ENCODE measurements around the gene FOSL1. TPM values are rescaled to one million over a fixed set of nuclear protein-coding genes. Genes with fewer than 3 reads are reported as not detected.

The FOSL1 gene
- total and polyA plus RNA-seq, 2 of the 13 experiments (the other 11 are each of a cell fraction or from before 2014, with no cell fraction given), result 4.0 to 4.1 TPM

- peak; percentile 68; the same call in 1 of the 2 replicates for TF ChIP-seq ZNF232 (CRISPR knock-in tag; IDR thresholded peaks at IDR 0.05; ENCODE audit: borderline replicate concordance)
- TF ChIP-seq ZMYM2 (CRISPR knock-in tag; IDR thresholded peaks at IDR 0.05), result no peak
- TF ChIP-seq, protein P1, sequence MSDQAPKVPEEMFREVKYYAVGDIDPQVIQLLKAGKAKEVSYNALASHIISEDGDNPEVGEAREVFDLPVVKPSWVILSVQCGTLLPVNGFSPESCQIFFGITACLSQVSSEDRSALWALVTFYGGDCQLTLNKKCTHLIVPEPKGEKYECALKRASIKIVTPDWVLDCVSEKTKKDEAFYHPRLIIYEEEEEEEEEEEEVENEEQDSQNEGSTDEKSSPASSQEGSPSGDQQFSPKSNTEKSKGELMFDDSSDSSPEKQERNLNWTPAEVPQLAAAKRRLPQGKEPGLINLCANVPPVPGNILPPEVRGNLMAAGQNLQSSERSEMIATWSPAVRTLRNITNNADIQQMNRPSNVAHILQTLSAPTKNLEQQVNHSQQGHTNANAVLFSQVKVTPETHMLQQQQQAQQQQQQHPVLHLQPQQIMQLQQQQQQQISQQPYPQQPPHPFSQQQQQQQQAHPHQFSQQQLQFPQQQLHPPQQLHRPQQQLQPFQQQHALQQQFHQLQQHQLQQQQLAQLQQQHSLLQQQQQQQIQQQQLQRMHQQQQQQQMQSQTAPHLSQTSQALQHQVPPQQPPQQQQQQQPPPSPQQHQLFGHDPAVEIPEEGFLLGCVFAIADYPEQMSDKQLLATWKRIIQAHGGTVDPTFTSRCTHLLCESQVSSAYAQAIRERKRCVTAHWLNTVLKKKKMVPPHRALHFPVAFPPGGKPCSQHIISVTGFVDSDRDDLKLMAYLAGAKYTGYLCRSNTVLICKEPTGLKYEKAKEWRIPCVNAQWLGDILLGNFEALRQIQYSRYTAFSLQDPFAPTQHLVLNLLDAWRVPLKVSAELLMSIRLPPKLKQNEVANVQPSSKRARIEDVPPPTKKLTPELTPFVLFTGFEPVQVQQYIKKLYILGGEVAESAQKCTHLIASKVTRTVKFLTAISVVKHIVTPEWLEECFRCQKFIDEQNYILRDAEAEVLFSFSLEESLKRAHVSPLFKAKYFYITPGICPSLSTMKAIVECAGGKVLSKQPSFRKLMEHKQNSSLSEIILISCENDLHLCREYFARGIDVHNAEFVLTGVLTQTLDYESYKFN (CRISPR knock-in tag; conservative IDR thresholded peaks at IDR 0.05), result peak; percentile 66
- no peak for TF ChIP-seq PRDM4 (CRISPR knock-in tag; IDR thresholded peaks at IDR 0.05; ENCODE audit: borderline replicate concordance)
- TF ChIP-seq ZNF768 (CRISPR knock-in tag; IDR thresholded peaks at IDR 0.05), result peak; percentile 81
- no peak for TF ChIP-seq PLRG1 (conservative IDR thresholded peaks at IDR 0.05)
- TF ChIP-seq ZBTB7B (CRISPR knock-in tag; IDR thresholded peaks at IDR 0.05), result peak; percentile 87
- no peak for TF ChIP-seq DRAP1 (CRISPR knock-in tag; IDR thresholded peaks at IDR 0.05)
- TF ChIP-seq ETV6 (CRISPR knock-in tag; conservative IDR thresholded peaks at IDR 0.05), result peak; percentile 87
- 0 out of 2 replicates have a peak, but pooled peaks have one; percentile 25 for TF ChIP-seq ZNF7 (CRISPR knock-in tag; IDR thresholded peaks at IDR 0.05)
- peak; percentile 90; the same call in 1 of the 2 replicates for TF ChIP-seq HIVEP1 (CRISPR knock-in tag; IDR thresholded peaks at IDR 0.05)
- peak; percentile 80; the same call in 1 of the 2 replicates for TF ChIP-seq ESRRA (CRISPR knock-in tag; IDR thresholded peaks at IDR 0.05; ENCODE audit: low read depth)
- peak in 1 of 2 experiments; percentile 90; a peak in 2 of 4 replicates for TF ChIP-seq HMGXB4 (CRISPR knock-in tag; IDR thresholded peaks at IDR 0.05; ENCODE audit: borderline replicate concordance in 1 of 2, low read depth in 1 of 2)
- TF ChIP-seq NR2F2 (IDR thresholded peaks at IDR 0.05; ENCODE audit: borderline replicate concordance, low read depth), result peak; percentile 24; the same call in 1 of the 2 replicates
- TF ChIP-seq HOXA3 (CRISPR knock-in tag; IDR thresholded peaks at IDR 0.05), result peak; percentile 83; the same call in 1 of the 2 replicates
- no peak for TF ChIP-seq ZNF564 (CRISPR knock-in tag; IDR thresholded peaks at IDR 0.05)
- no peak for TF ChIP-seq ZNF317 (CRISPR knock-in tag; IDR thresholded peaks at IDR 0.05)
- no peak for TF ChIP-seq NPAS2 (CRISPR knock-in tag; IDR thresholded peaks at IDR 0.05; ENCODE audit: borderline replicate concordance)
- no peak; the same call in 1 of the 2 replicates for TF ChIP-seq CENPT (CRISPR knock-in tag; IDR thresholded peaks at IDR 0.05; ENCODE audit: low read depth)
- TF ChIP-seq ZNF790 (CRISPR knock-in tag; IDR thresholded peaks at IDR 0.05; ENCODE audit: borderline replicate concordance), result 0 out of 2 replicates have a peak, but pooled peaks have one; percentile 22
- no peak for TF ChIP-seq ZNF17 (CRISPR knock-in tag; IDR thresholded peaks at IDR 0.05)
- TF ChIP-seq ZNF160 (CRISPR knock-in tag; IDR thresholded peaks at IDR 0.05), result 0 out of 2 replicates have a peak, but pooled peaks have one; percentile 64
These were observed 19.0 kb upstream of the FOSL1 start, which contains the start of gene DRAP1 (continued) for GRCh38 chr11:65919141-65919572.
